DND-41 (cell line): Measurements from ENCODE around the gene OCA2.

Experiments used
- ATAC-seq: fragments of 200-7000 bp; cut with Tn5 transposase; 3 replicates; pipeline ENCODE4 v1.9.1; 2021; ENCODE audit warnings: low read depth; ENCODE audit not compliant: insufficient read depth
- DNase-seq: peaks from one replicate; pipeline ENCODE4 v3.0.0-alpha.2; 2020
- H2AFZ ChIP-seq: 2 replicates; pipeline ENCODE4 v1.6.0; 2012; ENCODE audit warnings: low read depth, low read length
- H3K27ac ChIP-seq: 2 replicates; pipeline ENCODE4 v1.5.1; 2012; ENCODE audit warnings: low read length, inconsistent platforms
- H3K27me3 ChIP-seq: fragments of 200-600 bp; sonication (generic); 2 replicates; pipeline ENCODE4 v1.6.0; 2012; ENCODE audit warnings: low read length, mild to moderate bottlenecking, inconsistent platforms; ENCODE audit not compliant: insufficient read depth, poor library complexity
- H3K36me3 ChIP-seq: 2 replicates; pipeline ENCODE4 v1.5.1; 2012; ENCODE audit warnings: low read length, inconsistent platforms; ENCODE audit not compliant: insufficient read depth
- H3K4me1 ChIP-seq: 2 replicates; pipeline ENCODE4 v1.5.1; 2012; ENCODE audit warnings: mild to moderate bottlenecking, low read length; ENCODE audit not compliant: insufficient read depth
- H3K4me2 ChIP-seq: 2 replicates; pipeline ENCODE4 v1.6.0; 2012; ENCODE audit warnings: mild to moderate bottlenecking, moderate library complexity, low read length, inconsistent platforms; ENCODE audit not compliant: insufficient read depth
- H3K4me3 ChIP-seq, 2 experiments: fragments of 200-600 bp in 1 of 2; shearing (Covaris generic) in 1 of 2; 2 replicates each; pipeline ENCODE4 v1.5.1; 2012 to 2016; ENCODE audit warnings: inconsistent platforms in 2 of 2, low read length in 2 of 2, mild to moderate bottlenecking in 2 of 2, low read depth in 1 of 2, moderate library complexity in 1 of 2
- H3K79me2 ChIP-seq: 2 replicates; pipeline ENCODE4 v1.6.0; 2012; ENCODE audit warnings: low read length, inconsistent platforms; ENCODE audit not compliant: insufficient read depth
- H3K9ac ChIP-seq: 2 replicates; pipeline ENCODE4 v1.6.0; 2012; ENCODE audit warnings: low read depth, mild to moderate bottlenecking, inconsistent platforms, low read length, moderate library complexity
- H3K9me3 ChIP-seq: 2 replicates; pipeline ENCODE4 v1.5.1; 2012; ENCODE audit warnings: low read length, moderate library complexity, mild to moderate bottlenecking, inconsistent platforms; ENCODE audit not compliant: insufficient read depth, severe bottlenecking
- H4K20me1 ChIP-seq: 2 replicates; pipeline ENCODE4 v1.6.0; 2012; ENCODE audit warnings: low read length; ENCODE audit not compliant: insufficient read depth
- CTCF ChIP-seq: IDR thresholded peaks from 2 replicates; pipeline ENCODE4 v1.5.1; 2012; ENCODE audit warnings: borderline replicate concordance, low read length, moderate library complexity, mild to moderate bottlenecking; ENCODE audit not compliant: poor library complexity, severe bottlenecking; ENCODE audit errors: extremely low read depth
- EZH2 ChIP-seq: IDR thresholded peaks from 3 replicates; pipeline ENCODE4 v1.6.1; 2012; ENCODE audit warnings: borderline replicate concordance, low read depth, mild to moderate bottlenecking, moderate library complexity, low read length, inconsistent platforms; ENCODE audit not compliant: severe bottlenecking

The OCA2 gene

GRCh38 chr15:28118531-28118930 lies 19.4 kb upstream of the OCA2 start:
- Histone ChIP-seq H3K27ac (no peak overlapping the region), H2AFZ (no peak overlapping the region), H3K79me2 (no peaks in the 10 kb centered on the region), H3K9me3 (no peaks in the 10 kb centered on the region), H3K36me3 (peaks cover 82% of the 10 kb centered on the region), H3K4me3 (no peak overlapping the region), H3K27me3 (no peaks in the 10 kb centered on the region), H3K4me2 (no peak overlapping the region), H3K4me1 (no peaks in the 10 kb centered on the region), H3K9ac (no peak overlapping the region), H4K20me1 (no peaks in the 10 kb centered on the region)
- ATAC-seq (no peak), DNase-seq (no peak)
- TF ChIP-seq EZH2, result no peak
- TF ChIP-seq CTCF, result no peak

DNA sequence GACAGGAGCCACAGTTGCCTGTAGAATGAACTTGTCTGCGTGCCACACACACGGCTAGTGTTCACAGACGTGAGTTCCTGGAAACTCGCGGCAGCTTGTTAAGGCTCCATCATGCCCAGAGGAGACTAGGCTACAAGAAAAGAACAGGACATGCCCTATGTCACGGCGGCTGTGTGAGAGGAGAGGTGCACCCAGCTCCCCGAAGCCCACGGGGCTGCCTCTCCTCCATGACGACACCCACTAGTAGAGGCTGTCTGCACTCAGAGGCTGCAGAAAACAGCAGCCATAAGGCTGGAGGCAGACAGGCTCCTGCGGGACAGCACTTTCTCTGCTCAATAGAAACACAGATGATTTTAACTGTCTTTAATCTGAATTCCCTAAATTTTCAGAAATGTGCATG lies 19.0 kb upstream of the OCA2 start:
- no peak overlapping the region for H3K4me2 ChIP-seq
- no peak overlapping the region for H3K9ac ChIP-seq
- peaks cover 82% of the 10 kb centered on the region for H3K36me3 ChIP-seq
- H3K4me3 ChIP-seq, result no peak overlapping the region
- no peaks in the 10 kb centered on the region for H3K9me3 ChIP-seq
- H3K27me3 ChIP-seq, result no peaks in the 10 kb centered on the region
- H2AFZ ChIP-seq, result no peak overlapping the region
- no peak for DNase-seq
- H3K4me1 ChIP-seq, result no peaks in the 10 kb centered on the region
- no peaks in the 10 kb centered on the region for H4K20me1 ChIP-seq
- H3K79me2 ChIP-seq, result no peaks in the 10 kb centered on the region
- ATAC-seq, result no peak
- no peak for TF ChIP-seq EZH2
- no peak for TF ChIP-seq CTCF
- no peak overlapping the region for H3K27ac ChIP-seq

GRCh38 chr15:28117432-28117990 lies 18.4 kb upstream of the OCA2 start:
- H4K20me1 ChIP-seq, result no peaks in the 10 kb centered on the region; the same call in 1 of the 2 replicates
- no peaks in the 10 kb centered on the region for H3K9me3 ChIP-seq
- no peaks in the 10 kb centered on the region for H3K4me1 ChIP-seq
- no peak overlapping the region for H3K4me2 ChIP-seq
- ATAC-seq, result no peak
- no peaks in the 10 kb centered on the region for H3K79me2 ChIP-seq
- peaks cover 84% of the 10 kb centered on the region for H3K36me3 ChIP-seq
- no peak for DNase-seq
- H3K9ac ChIP-seq, result no peak overlapping the region
- TF ChIP-seq CTCF (no peak), EZH2 (no peak)
- no peak overlapping the region for H3K27ac ChIP-seq
- H3K4me3 ChIP-seq, result no peak overlapping the region
- H3K27me3 ChIP-seq, result no peaks in the 10 kb centered on the region
- H2AFZ ChIP-seq, result no peak overlapping the region
